Adrenal gland (tissue), 12 donors: ENCODE data around the gene IDI1. TPM values are rescaled to one million over a fixed set of nuclear protein-coding genes. Genes with fewer than 3 reads are reported as not detected.

Source experiments
- DNase-seq, 7 donors: peaks; one replicate each; pipeline ENCODE4 v3.0.0-alpha.2; 2019 to 2020
- H3K27ac ChIP-seq, 5 donors: fragments of 200-600 bp; sonication (generic) in 4 of 5; 1 replicate in 3 of 5; 2 replicates in 2 of 5; pipeline versions ENCODE4 v1.5.1 to v1.8.0; 2016 to 2020; ENCODE audit warnings: mild to moderate bottlenecking in 1 of 5
- H3K27me3 ChIP-seq: fragments of 200-600 bp; 2 replicates; pipeline ENCODE4 v1.8.0; 2021
- H3K36me3 ChIP-seq, 2 donors: fragments of 200-600 bp; replicated peaks in 1 of 2; 1 replicate in 1 of 2; 2 replicates in 1 of 2; pipeline versions ENCODE4 v1.5.1 to v1.8.0; 2018 to 2022
- H3K4me1 ChIP-seq, 2 donors: fragments of 200-600 bp; replicated peaks in 1 of 2; 1 replicate in 1 of 2; 2 replicates in 1 of 2; pipeline versions ENCODE4 v1.5.1 to v1.8.0; 2018 to 2021
- H3K4me3 ChIP-seq, 4 donors: fragments of 200-600 bp; sonication (generic) in 3 of 4; one replicate each; pipeline ENCODE4 v1.5.1; 2016 to 2018
- H3K9me3 ChIP-seq, 3 donors: fragments of 200-600 bp; sonication (generic) in 1 of 3; replicated peaks in 1 of 3; 1 replicate in 2 of 3; 2 replicates in 1 of 3; pipeline versions ENCODE4 v1.5.1 to v1.8.0; 2016 to 2021
- POLR2A ChIP-seq, 2 donors: fragments of 450-650 bp; IDR thresholded peaks; one replicate each; pipeline ENCODE4 v1.6.1; 2017; ENCODE audit warnings: antibody characterized with exemption in 2 of 2, mild to moderate bottlenecking in 2 of 2, moderate library complexity in 1 of 2
- WGBS, 4 donors: extraction: QIAGEN DNeasy Blood & Tissue Kit in 2 of 4; methylation state at CpG; one replicate each; pipeline versions ENCODE4 v1.1.5 to v1.1.7; 2013 to 2017; 5-methylcytosine and 5-hydroxymethylcytosine counted together
- intact Hi-C, 2 donors: fragments of 100-400 bp; cut with DNase I; formaldehyde crosslinking; loops; one replicate each; pipeline versions ENCODE4 v1.14.1 to v1.15.0; 2022 to 2023
- polyA plus RNA-seq, 3 donors: library from polyadenylated mRNA; stranded (reverse); fragments of 200-250 nt in 2 of 3; fragments of 350-450 nt in 1 of 3; fragmentation: Illumina TruSeq in 1 of 3; extraction: RNeasy Lipid Tissue Mini Kit (QIAGEN cat#74804) in 1 of 3; gene quantifications; one replicate each; pipeline ENCODE4 v1.2.3, GENCODE V29; 2013 to 2014
- total RNA-seq, 9 donors: library from RNA; depleted of rRNA in 4 of 9; stranded (reverse); fragments of >200 nt in 4 of 9; fragments of 120-200 nt in 1 of 9; fragmentation: NEBNext Ultra II Directional in 1 of 9; extraction: Animal tissue kit (Norgen Biotek cat#: 25700) in 1 of 9; gene quantifications; one replicate each; pipeline versions ENCODE4 v1.1.0 to v1.2.4, GENCODE V29; 2013 to 2023
- TF ChIP-seq, protein P1 (sequence below), 6 experiments: fragments of 450-650 bp in 4 of 6; fragments of 200-600 bp in 2 of 6; sonication (generic) in 1 of 6; IDR thresholded peaks; 1 replicate in 5 of 6; 2 replicates in 1 of 6; pipeline versions ENCODE4 v1.5.1 to v1.8.0; 2016 to 2021; ENCODE audit warnings: antibody characterized with exemption in 6 of 6, mild to moderate bottlenecking in 2 of 6, moderate library complexity in 1 of 6
- donor health status: healthy with polysubstance abuse.
- donor health status: Bipolar disorder and iron deficiency.
- donor health status: DM: yes; HTN: yes; CAD: no.
- donor health status: DM: no; HTN: no; CAD: no.
- donor health status: DM: no; HTN: no; CAD: no.
- donor health status: DM: yes; HTN: yes; CAD: no.

IDI1 gene
- total and polyA plus RNA-seq, 12 donors: 20.4 to 1,056 (median 49.7) TPM

DNA sequence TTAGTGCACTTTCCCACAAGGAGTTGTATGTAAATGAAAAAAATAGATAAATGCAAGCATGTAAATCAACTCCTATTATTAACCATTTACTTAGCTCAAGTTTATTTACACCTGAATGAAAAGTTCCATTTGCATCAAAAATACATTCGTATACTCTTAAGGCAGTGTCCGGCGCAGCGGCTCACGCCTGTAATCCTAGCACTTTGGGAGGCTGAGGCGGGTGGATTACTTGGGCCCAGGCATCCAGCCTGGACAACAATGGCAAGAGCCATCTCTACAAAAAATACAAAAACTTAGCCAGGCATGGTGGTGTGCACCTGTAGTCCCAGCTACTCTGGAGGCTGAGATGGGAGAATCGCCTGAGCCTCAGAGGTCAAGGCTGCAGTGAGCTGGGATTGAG lies 19.1 kb downstream of the IDI1 start:
- intact Hi-C loops: no loop called here
- WGBS, 4 donors: 95 to 97% (median 95%) methylated on average over 6 to 7 of the region's 7 CpGs
- TF ChIP-seq POLR2A (IDR thresholded peaks at IDR 0.05): no peak
- TF ChIP-seq, protein P1, sequence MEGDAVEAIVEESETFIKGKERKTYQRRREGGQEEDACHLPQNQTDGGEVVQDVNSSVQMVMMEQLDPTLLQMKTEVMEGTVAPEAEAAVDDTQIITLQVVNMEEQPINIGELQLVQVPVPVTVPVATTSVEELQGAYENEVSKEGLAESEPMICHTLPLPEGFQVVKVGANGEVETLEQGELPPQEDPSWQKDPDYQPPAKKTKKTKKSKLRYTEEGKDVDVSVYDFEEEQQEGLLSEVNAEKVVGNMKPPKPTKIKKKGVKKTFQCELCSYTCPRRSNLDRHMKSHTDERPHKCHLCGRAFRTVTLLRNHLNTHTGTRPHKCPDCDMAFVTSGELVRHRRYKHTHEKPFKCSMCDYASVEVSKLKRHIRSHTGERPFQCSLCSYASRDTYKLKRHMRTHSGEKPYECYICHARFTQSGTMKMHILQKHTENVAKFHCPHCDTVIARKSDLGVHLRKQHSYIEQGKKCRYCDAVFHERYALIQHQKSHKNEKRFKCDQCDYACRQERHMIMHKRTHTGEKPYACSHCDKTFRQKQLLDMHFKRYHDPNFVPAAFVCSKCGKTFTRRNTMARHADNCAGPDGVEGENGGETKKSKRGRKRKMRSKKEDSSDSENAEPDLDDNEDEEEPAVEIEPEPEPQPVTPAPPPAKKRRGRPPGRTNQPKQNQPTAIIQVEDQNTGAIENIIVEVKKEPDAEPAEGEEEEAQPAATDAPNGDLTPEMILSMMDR (IDR thresholded peaks at IDR 0.05): no peak
- Histone ChIP-seq H3K27me3 (no peaks in the 10 kb centered on the region), H3K9me3 (no peaks in the 10 kb centered on the region), H3K36me3 (no peaks in the 10 kb centered on the region), H3K4me3 (no peak overlapping the region), H3K4me1 (no peaks in the 10 kb centered on the region), H3K27ac (no peak overlapping the region)
- no peak for DNase-seq

DNA sequence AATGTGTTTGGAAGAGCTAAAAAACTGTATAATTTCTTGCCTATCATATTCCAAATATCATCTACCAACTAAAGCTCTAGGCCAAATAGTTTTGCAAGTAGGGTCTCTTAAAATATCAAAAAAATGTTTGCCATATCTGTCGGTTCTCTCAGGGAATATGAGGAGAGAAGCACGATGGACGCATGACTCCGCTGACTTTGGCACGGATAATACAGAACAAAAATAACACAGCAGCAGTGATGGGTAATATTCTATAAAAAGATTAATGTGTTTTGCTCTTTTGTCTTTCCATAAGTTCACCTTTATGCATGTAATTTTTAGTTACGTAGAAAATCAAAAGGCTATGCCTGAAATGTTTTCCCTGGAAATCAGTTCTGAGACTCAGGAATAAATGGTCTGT lies 22.3 kb downstream of the IDI1 start:
- H3K27me3 ChIP-seq: no peaks in the 10 kb centered on the region
- no peaks in the 10 kb centered on the region for H3K36me3 ChIP-seq
- no peak overlapping the region for H3K4me3 ChIP-seq
- no peak overlapping the region for H3K27ac ChIP-seq
- WGBS, 4 donors: 86 to 95% (median 94%) methylated on average over 6 of the region's 6 CpGs
- no peaks in the 10 kb centered on the region for H3K4me1 ChIP-seq
- no peaks in the 10 kb centered on the region for H3K9me3 ChIP-seq
- intact Hi-C loops: no loop called here
- DNase-seq: no peak
- TF ChIP-seq POLR2A (IDR thresholded peaks at IDR 0.05): no peak
- TF ChIP-seq, protein P1 (IDR thresholded peaks at IDR 0.05): no peak

DNA sequence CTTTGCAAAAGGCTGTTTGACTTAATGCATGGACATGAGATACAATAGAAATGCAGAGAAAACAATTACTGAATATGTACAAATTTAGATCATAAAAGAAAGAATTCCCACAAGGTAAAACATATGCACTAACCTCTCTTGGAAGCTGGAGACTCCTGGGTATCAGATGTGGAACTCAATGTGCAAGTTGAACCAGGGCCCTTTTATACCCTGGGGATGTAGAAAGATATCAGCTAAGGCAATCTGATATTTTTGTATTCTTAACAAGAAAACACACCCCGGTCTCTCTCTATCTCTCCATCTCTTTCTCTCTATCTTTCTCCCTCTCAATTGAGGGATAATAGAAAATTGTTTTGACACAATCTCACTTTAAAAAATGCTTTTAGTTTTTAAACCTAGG lies 23.2 kb downstream of the IDI1 start, which contains the start of gene IDI2:
Gene IDI2 (minus strand): TSS at position 177 of the 400 bp plus-strand sequence. CDS start 1,136 bp downstream, outside the sequence.
- WGBS, 4 donors: 84 to 91% (median 87%) methylated on average over 1 of the region's 1 CpG

GRCh38 chr10:1024103-1024502 lies 24.8 kb downstream of the IDI1 start:
- WGBS, 4 donors: 88 to 94% (median 92%) methylated on average over 12 of the region's 12 CpGs
- H3K36me3 ChIP-seq: peaks cover 0 to 10% of the 10 kb centered on the region in 2 donors

More for the DNA sequence above, 23.2 kb downstream of the IDI1 start, which contains the start of gene IDI2:
- no peak for TF ChIP-seq POLR2A (IDR thresholded peaks at IDR 0.05)
- TF ChIP-seq, protein P1 (IDR thresholded peaks at IDR 0.05): no peak
- H3K36me3 ChIP-seq: no peaks in the 10 kb centered on the region
- H3K27ac ChIP-seq: no peak within 1 kb of the TSS
- H3K27me3 ChIP-seq: no peaks in the 10 kb centered on the region
- no peak within 1 kb of the TSS for H3K4me3 ChIP-seq
- intact Hi-C loops: no loop called here
- H3K9me3 ChIP-seq: no peaks in the 10 kb centered on the region
- no peak for DNase-seq
- no peaks in the 10 kb centered on the region for H3K4me1 ChIP-seq

More at GRCh38 chr10:1024103-1024502, 24.8 kb downstream of the IDI1 start:
- no peak overlapping the region for H3K4me3 ChIP-seq
- DNase-seq: no peak
- H3K27me3 ChIP-seq: no peaks in the 10 kb centered on the region
- no peak overlapping the region for H3K27ac ChIP-seq
- no peaks in the 10 kb centered on the region for H3K4me1 ChIP-seq
- intact Hi-C loops: no loop called here
- H3K9me3 ChIP-seq: no peaks in the 10 kb centered on the region
- TF ChIP-seq POLR2A (IDR thresholded peaks at IDR 0.05): no peak
- TF ChIP-seq, protein P1 (IDR thresholded peaks at IDR 0.05): no peak
